DOHH2 (cell line): ENCODE results near the gene PLA2G2E.

ENCODE experiments used
- H3F3A ChIP-seq: fragments of 200-600 bp; sonication (generic), shearing (Covaris generic); 2 replicates; pipeline ENCODE4 v1.6.0; 2016; ENCODE audit warnings: antibody characterized with exemption, mild to moderate bottlenecking; ENCODE audit not compliant: control insufficient read depth, insufficient read depth
- H3K27ac ChIP-seq: fragments of 200-600 bp; sonication (generic); 2 replicates; pipeline ENCODE4 v1.5.1; 2014; ENCODE audit warnings: low read depth, mild to moderate bottlenecking, low read length, moderate library complexity
- H3K27me3 ChIP-seq: fragments of 200-600 bp; sonication (generic); 2 replicates; pipeline ENCODE4 v1.6.1; 2014; ENCODE audit warnings: mild to moderate bottlenecking, low read length, mixed read lengths; ENCODE audit not compliant: control insufficient read depth
- H3K36me3 ChIP-seq: fragments of 200-600 bp; sonication (generic); 2 replicates; pipeline ENCODE4 v1.6.1; 2014; ENCODE audit warnings: mild to moderate bottlenecking, low read length, moderate library complexity, mixed read lengths; ENCODE audit not compliant: control insufficient read depth
- H3K4me1 ChIP-seq: fragments of 200-600 bp; sonication (generic); 2 replicates; pipeline ENCODE4 v1.6.1; 2014; ENCODE audit warnings: mild to moderate bottlenecking, low read length, mixed read lengths; ENCODE audit not compliant: control insufficient read depth
- H3K4me2 ChIP-seq: fragments of 200-600 bp; sonication (generic); 2 replicates; pipeline ENCODE4 v1.6.0; 2014; ENCODE audit warnings: mild to moderate bottlenecking, low read length, moderate library complexity
- H3K4me3 ChIP-seq: fragments of 200-600 bp; sonication (generic); 2 replicates; pipeline ENCODE4 v1.5.1; 2014; ENCODE audit warnings: mild to moderate bottlenecking, low read length, mixed read lengths
- H3K79me2 ChIP-seq: fragments of 200-600 bp; sonication (generic); 2 replicates; pipeline ENCODE4 v1.6.1; 2014; ENCODE audit warnings: mild to moderate bottlenecking, low read length, mixed read lengths; ENCODE audit not compliant: control insufficient read depth
- H3K9me2 ChIP-seq: fragments of 200-600 bp; sonication (generic); replicated peaks from 2 replicates; pipeline ENCODE4 v1.6.1; 2014; ENCODE audit warnings: mild to moderate bottlenecking, low read length, mixed read lengths; ENCODE audit not compliant: control insufficient read depth
- H3K9me3 ChIP-seq: fragments of 200-600 bp; sonication (generic); 2 replicates; pipeline ENCODE4 v1.6.1; 2014; ENCODE audit warnings: antibody characterized with exemption, low read length, mixed read lengths; ENCODE audit not compliant: control insufficient read depth, insufficient read depth
- H4K20me1 ChIP-seq: fragments of 200-600 bp; sonication (generic); 2 replicates; pipeline ENCODE4 v1.6.0; 2014; ENCODE audit warnings: low read depth, mild to moderate bottlenecking, antibody characterized with exemption, low read length, moderate library complexity; ENCODE audit not compliant: control insufficient read depth, insufficient read depth
- EZH2phosphoT487 ChIP-seq: fragments of 200-600 bp; sonication (generic); IDR thresholded peaks from 2 replicates; pipeline ENCODE4 v1.6.1; 2017; ENCODE audit warnings: borderline replicate concordance, mild to moderate bottlenecking, antibody characterized with exemption, low read length, moderate library complexity, mixed read lengths
- TF ChIP-seq, protein P1 (sequence below): fragments of 200-600 bp; sonication (generic); IDR thresholded peaks from one replicate; pipeline ENCODE4 v1.5.1; 2014; ENCODE audit warnings: antibody characterized with exemption, mild to moderate bottlenecking, low read depth, low read length; ENCODE audit not compliant: poor library complexity, severe bottlenecking

Gene PLA2G2E

DNA sequence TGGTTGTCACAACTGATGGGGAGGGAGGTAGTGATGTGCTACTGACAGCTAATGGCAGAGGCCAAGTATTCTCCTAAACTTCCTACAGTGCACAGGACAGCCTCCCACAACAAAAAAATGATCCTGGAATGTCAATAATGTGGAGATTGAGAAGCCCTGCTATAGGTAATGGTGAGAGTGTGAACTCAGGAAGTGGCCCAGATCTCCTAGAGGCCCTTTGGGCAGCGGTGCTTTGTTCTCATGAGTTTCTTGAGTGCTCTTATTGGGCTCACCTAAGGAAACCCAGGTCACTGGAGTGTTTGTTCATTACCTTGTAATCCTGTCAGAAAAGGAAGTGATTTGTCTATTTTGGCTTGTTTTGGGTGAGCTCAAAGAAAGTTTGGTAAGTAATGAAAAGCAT lies 35.3 kb downstream of the PLA2G2E start:
- H3K36me3 ChIP-seq, result peaks cover 32% of the 10 kb centered on the region
- no peaks in the 10 kb centered on the region for H3K27me3 ChIP-seq
- H4K20me1 ChIP-seq, result peaks cover 10% of the 10 kb centered on the region
- no peak for TF ChIP-seq EZH2phosphoT487
- TF ChIP-seq, protein P1, sequence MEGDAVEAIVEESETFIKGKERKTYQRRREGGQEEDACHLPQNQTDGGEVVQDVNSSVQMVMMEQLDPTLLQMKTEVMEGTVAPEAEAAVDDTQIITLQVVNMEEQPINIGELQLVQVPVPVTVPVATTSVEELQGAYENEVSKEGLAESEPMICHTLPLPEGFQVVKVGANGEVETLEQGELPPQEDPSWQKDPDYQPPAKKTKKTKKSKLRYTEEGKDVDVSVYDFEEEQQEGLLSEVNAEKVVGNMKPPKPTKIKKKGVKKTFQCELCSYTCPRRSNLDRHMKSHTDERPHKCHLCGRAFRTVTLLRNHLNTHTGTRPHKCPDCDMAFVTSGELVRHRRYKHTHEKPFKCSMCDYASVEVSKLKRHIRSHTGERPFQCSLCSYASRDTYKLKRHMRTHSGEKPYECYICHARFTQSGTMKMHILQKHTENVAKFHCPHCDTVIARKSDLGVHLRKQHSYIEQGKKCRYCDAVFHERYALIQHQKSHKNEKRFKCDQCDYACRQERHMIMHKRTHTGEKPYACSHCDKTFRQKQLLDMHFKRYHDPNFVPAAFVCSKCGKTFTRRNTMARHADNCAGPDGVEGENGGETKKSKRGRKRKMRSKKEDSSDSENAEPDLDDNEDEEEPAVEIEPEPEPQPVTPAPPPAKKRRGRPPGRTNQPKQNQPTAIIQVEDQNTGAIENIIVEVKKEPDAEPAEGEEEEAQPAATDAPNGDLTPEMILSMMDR, result no peak
- H3K27ac ChIP-seq, result no peak overlapping the region
- H3K4me2 ChIP-seq, result no peak overlapping the region
- H3K79me2 ChIP-seq, result peaks cover 71% of the 10 kb centered on the region
- H3K9me3 ChIP-seq, result no peaks in the 10 kb centered on the region
- H3K9me2 ChIP-seq, result no peaks in the 10 kb centered on the region
- no peak overlapping the region for H3K4me3 ChIP-seq
- H3F3A ChIP-seq, result no peaks in the 10 kb centered on the region
- peaks cover 12% of the 10 kb centered on the region for H3K4me1 ChIP-seq

DNA sequence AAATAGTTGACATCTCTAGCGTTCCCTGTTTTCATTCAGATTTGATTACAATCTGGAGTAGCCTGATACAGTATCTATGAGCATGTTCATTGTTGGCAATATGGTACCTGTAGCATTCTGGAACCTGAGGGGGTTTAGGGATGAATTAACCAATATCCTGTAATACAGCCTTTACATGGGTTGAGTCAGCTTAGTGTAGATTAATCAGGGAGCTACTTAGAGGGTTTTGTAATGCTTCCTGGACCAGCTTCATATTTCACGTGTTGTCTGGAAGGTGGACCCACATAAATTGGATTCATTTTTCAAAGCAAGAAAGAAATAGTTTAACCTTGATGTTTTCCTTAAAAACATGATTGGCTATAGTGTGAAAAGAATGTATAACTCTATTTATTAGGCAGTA lies 37.6 kb downstream of the PLA2G2E start:
- TF ChIP-seq EZH2phosphoT487, result no peak
- TF ChIP-seq, protein P1, result no peak
- Histone ChIP-seq H3K36me3 (peaks cover 10% of the 10 kb centered on the region), H3K27me3 (no peaks in the 10 kb centered on the region), H3K4me3 (no peak overlapping the region), H3K4me1 (peaks cover 19% of the 10 kb centered on the region), H3K4me2 (no peak overlapping the region), H3K9me2 (no peaks in the 10 kb centered on the region), H3K79me2 (peaks cover 77% of the 10 kb centered on the region), H4K20me1 (peaks cover 10% of the 10 kb centered on the region), H3K9me3 (no peaks in the 10 kb centered on the region), H3K27ac (no peak overlapping the region), H3F3A (no peaks in the 10 kb centered on the region)

DNA sequence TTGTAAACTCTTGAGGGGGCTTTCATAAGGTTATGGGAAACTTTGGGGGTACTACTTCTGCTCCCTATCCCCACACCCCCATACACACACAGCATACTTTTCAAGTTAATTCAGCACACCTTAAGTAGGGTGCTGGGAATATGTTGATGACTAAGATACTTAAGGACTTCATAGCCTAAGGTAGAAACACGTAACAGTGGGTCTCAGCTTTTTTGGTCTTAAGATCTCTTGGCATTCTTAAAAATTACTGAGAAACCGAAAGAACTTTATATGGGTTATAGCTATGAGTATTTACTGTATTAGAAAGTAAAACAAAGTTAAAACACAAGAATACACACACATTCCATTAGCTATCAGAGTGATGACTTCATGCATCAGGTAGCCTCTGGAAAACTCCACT lies 39.1 kb downstream of the PLA2G2E start:
- H3F3A ChIP-seq, result no peaks in the 10 kb centered on the region
- peak overlapping the region; percentile 84 for H3K4me2 ChIP-seq
- H3K27me3 ChIP-seq, result no peaks in the 10 kb centered on the region
- peak overlapping the region; percentile 88 for H3K4me3 ChIP-seq
- H3K9me2 ChIP-seq, result no peaks in the 10 kb centered on the region
- peaks cover 19% of the 10 kb centered on the region for H3K4me1 ChIP-seq
- peaks cover 10% of the 10 kb centered on the region for H4K20me1 ChIP-seq
- no peak overlapping the region for H3K27ac ChIP-seq
- no peaks in the 10 kb centered on the region for H3K9me3 ChIP-seq
- H3K36me3 ChIP-seq, result no peaks in the 10 kb centered on the region; the same call in 1 of the 2 replicates
- peaks cover 64% of the 10 kb centered on the region for H3K79me2 ChIP-seq
- TF ChIP-seq, protein P1, result no peak
- no peak for TF ChIP-seq EZH2phosphoT487
